Lower lobe of right lung (tissue), 2 donors: ENCODE results near the gene ENTR1. TPM values are rescaled to one million over a fixed set of nuclear protein-coding genes. Genes with fewer than 3 reads are reported as not detected.
A peak's percentile ranks its signal among the peaks of the same experiment; 100 is the strongest.

Experiments
- ATAC-seq, 2 donors: fragments of 200-7000 bp; cut with Tn5 transposase; one replicate each; pipeline ENCODE4 v1.9.1; 2020 to 2022; ENCODE audit warnings: mild to moderate bottlenecking in 2 of 2, moderate library complexity in 2 of 2
- DNase-seq: peaks from one replicate; pipeline ENCODE4 v3.0.0-alpha.2; 2020
- H3K27ac ChIP-seq: fragments of 200-600 bp; one replicate; pipeline ENCODE4 v1.8.0; 2022
- H3K27me3 ChIP-seq: fragments of 200-600 bp; one replicate; pipeline ENCODE4 v1.8.0; 2022; ENCODE audit warnings: low read depth
- H3K36me3 ChIP-seq: fragments of 200-600 bp; one replicate; pipeline ENCODE4 v1.8.0; 2022; ENCODE audit warnings: mild to moderate bottlenecking
- H3K4me1 ChIP-seq: fragments of 200-600 bp; one replicate; pipeline ENCODE4 v1.8.0; 2022
- H3K4me3 ChIP-seq: fragments of 200-600 bp; one replicate; pipeline ENCODE4 v1.8.0; 2022; ENCODE audit warnings: mild to moderate bottlenecking
- H3K9me3 ChIP-seq: fragments of 200-600 bp; one replicate; pipeline ENCODE4 v1.8.0; 2022
- intact Hi-C: fragments of 100-400 bp; cut with DNase I; formaldehyde crosslinking; loops from one replicate; pipeline ENCODE4 v1.11.0; 2022
- total RNA-seq: library from RNA; stranded (reverse); fragmentation: NEBNext Ultra II Directional; extraction: Animal tissue kit (Norgen Biotek cat#: 25700); gene quantifications from one replicate; pipeline ENCODE4 v1.2.1, GENCODE V29; 2021
- TF ChIP-seq, protein P1 (sequence below): fragments of 200-600 bp; IDR thresholded peaks from one replicate; pipeline ENCODE4 v1.8.0; 2022; ENCODE audit warnings: antibody characterized with exemption, mild to moderate bottlenecking
- donor health status: DM: no; HTN: yes; CAD: no; lungs with severe emphysema.

ENTR1 gene
- total RNA-seq, 1 donor from 2014 or later: 34.3 TPM

- TF ChIP-seq, protein P1, sequence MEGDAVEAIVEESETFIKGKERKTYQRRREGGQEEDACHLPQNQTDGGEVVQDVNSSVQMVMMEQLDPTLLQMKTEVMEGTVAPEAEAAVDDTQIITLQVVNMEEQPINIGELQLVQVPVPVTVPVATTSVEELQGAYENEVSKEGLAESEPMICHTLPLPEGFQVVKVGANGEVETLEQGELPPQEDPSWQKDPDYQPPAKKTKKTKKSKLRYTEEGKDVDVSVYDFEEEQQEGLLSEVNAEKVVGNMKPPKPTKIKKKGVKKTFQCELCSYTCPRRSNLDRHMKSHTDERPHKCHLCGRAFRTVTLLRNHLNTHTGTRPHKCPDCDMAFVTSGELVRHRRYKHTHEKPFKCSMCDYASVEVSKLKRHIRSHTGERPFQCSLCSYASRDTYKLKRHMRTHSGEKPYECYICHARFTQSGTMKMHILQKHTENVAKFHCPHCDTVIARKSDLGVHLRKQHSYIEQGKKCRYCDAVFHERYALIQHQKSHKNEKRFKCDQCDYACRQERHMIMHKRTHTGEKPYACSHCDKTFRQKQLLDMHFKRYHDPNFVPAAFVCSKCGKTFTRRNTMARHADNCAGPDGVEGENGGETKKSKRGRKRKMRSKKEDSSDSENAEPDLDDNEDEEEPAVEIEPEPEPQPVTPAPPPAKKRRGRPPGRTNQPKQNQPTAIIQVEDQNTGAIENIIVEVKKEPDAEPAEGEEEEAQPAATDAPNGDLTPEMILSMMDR: no peak
- H3K4me1 ChIP-seq: peaks cover 17% of the 10 kb centered on the region
- H3K9me3 ChIP-seq: no peaks in the 10 kb centered on the region
- ATAC-seq (no peak), DNase-seq (no peak)
- H3K27me3 ChIP-seq: no peaks in the 10 kb centered on the region
- H3K36me3 ChIP-seq: peaks cover 11% of the 10 kb centered on the region
- intact Hi-C loops: no loop called here
- no peak overlapping the region for H3K4me3 ChIP-seq
- H3K27ac ChIP-seq: no peak overlapping the region
These were observed 57.3 kb downstream of the ENTR1 start for GRCh38 chr9:136353088-136353487.

DNA sequence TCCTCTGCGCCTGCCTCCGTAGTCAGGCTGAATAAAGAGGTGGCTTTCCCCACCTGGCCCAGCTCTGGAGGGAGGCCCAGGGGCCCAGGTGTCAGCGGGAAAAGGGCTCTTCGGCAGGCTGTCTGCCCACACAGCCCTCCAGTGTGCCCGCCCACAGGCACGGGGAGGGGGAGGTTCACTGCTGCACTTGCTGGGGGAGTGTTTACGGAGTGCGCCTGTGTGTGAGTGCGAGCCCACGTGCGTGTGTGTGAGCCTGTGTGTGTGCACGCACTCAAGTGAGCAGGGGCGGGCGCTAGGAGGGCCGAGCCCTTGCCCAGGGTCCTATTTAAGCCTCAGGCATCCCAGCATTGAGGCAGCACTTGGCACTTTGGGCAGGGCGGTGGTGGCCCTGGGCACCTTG, 57.7 kb downstream of the ENTR1 start:
- Histone ChIP-seq H3K27ac (no peak overlapping the region), H3K36me3 (peaks cover 7% of the 10 kb centered on the region), H3K4me3 (no peak overlapping the region), H3K27me3 (no peaks in the 10 kb centered on the region), H3K4me1 (peaks cover 19% of the 10 kb centered on the region), H3K9me3 (no peaks in the 10 kb centered on the region)
- TF ChIP-seq, protein P1: no peak
- intact Hi-C loops: no loop called here
- DNase-seq (peak; percentile 68), ATAC-seq (peak; percentile 69 to 70)

Other genes starting within 250 kb of the ENTR1 start
- gene LHX3, start 205.5 kb downstream of the ENTR1 start, total RNA-seq: not detected
- 10.5 TPM for gene QSOX2, start 164.8 kb downstream of the ENTR1 start, total RNA-seq
- gene CCDC187, start 106.5 kb downstream of the ENTR1 start, total RNA-seq: 6.6 TPM
- gene GPSM1, start 83.1 kb downstream of the ENTR1 start, total RNA-seq: 19.2 TPM
- 12.9 TPM for gene DNLZ, start 46.9 kb downstream of the ENTR1 start, total RNA-seq
- gene CARD9, start 36.9 kb downstream of the ENTR1 start, total RNA-seq: 15.0 TPM
- gene SNAPC4, start 10.4 kb downstream of the ENTR1 start, total RNA-seq: 7.4 TPM
- gene PMPCA, start within 50 bp of the ENTR1 start, total RNA-seq: 43.2 TPM
- 13.8 TPM for gene INPP5E, start 29.2 kb upstream of the ENTR1 start, total RNA-seq
- 66.5 TPM for gene SEC16A, start 72.4 kb upstream of the ENTR1 start, total RNA-seq
- gene NOTCH1, start 135.4 kb upstream of the ENTR1 start, total RNA-seq: 91.4 TPM